Mucosa of descending colon (tissue), 3 donors: Measurements from ENCODE around the gene PRAMEF1. TPM values are rescaled to one million over a fixed set of nuclear protein-coding genes. Genes with fewer than 3 reads are reported as not detected.

Source experiments
- ATAC-seq: fragments of 200-7000 bp; cut with Tn5 transposase; one replicate; pipeline ENCODE4 v1.9.1; 2020; ENCODE audit warnings: mild to moderate bottlenecking, moderate library complexity
- DNase-seq, 3 donors: peaks; one replicate each; pipeline ENCODE4 v3.0.0-alpha.2; 2020
- H3K36me3 ChIP-seq: fragments of 200-600 bp; one replicate; pipeline ENCODE4 v1.8.0; 2021; ENCODE audit warnings: low read depth, mild to moderate bottlenecking
- H3K4me1 ChIP-seq: fragments of 200-600 bp; one replicate; pipeline ENCODE4 v1.8.0; 2021; ENCODE audit warnings: low read depth, mild to moderate bottlenecking
- H3K4me3 ChIP-seq: fragments of 200-600 bp; one replicate; pipeline ENCODE4 v1.8.0; 2021; ENCODE audit warnings: mild to moderate bottlenecking
- H3K9me3 ChIP-seq: fragments of 200-600 bp; one replicate; pipeline ENCODE4 v1.8.0; 2021; ENCODE audit warnings: mild to moderate bottlenecking
- intact Hi-C, 2 donors: fragments of 100-400 bp; cut with DNase I in 1 of 2; cut with micrococcal nuclease in 1 of 2; formaldehyde crosslinking; loops; one replicate each; pipeline versions ENCODE4 v1.11.0 to v1.11.1; 2022; cut with DNase I, micrococcal nuclease
- total RNA-seq, 3 donors: library from RNA; stranded (reverse); fragmentation: NEBNext Ultra II Directional in 2 of 3; extraction: Animal tissue kit (Norgen Biotek cat#: 25700) in 2 of 3; gene quantifications; one replicate each; pipeline versions ENCODE4 v1.2.1 to v1.2.4, GENCODE V29; 2021 to 2023
- TF ChIP-seq, protein P1 (sequence below): fragments of 200-600 bp; IDR thresholded peaks from one replicate; pipeline ENCODE4 v1.8.0; 2022; ENCODE audit warnings: antibody characterized with exemption, mild to moderate bottlenecking
- donor health status: DM: no; HTN: no; CAD: no; lungs with moderate emphysema.
- donor health status: DM: no; HTN: no; CAD: no.
- donor health status: DM: no; HTN: yes; CAD: no.

PRAMEF1 gene
- total RNA-seq, 3 donors from 2014 or later, result not detected

DNA sequence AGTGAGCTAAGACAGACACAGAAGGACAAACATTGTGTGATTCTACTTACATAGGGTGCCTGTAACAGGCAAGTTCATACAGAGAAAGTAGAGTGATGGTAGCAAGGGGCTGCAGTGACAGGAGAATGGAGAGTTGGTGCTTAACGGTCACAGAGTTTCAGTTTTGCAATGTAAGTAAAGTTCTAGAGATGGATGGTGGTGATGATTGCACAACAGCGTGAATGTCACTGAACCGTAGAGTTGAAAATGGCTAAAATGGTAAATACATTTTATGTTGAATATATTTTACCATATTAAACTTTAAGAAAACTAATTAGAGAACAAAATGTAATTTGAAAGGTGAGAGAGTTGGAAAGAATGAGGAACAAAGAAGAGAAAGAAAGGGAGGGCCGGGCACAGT is 36.5 kb upstream of the PRAMEF1 start:
- Histone ChIP-seq H3K9me3 (peaks cover 4% of the 10 kb centered on the region), H3K4me1 (no peaks in the 10 kb centered on the region), H3K4me3 (no peak overlapping the region), H3K36me3 (no peaks in the 10 kb centered on the region)
- TF ChIP-seq, protein P1, sequence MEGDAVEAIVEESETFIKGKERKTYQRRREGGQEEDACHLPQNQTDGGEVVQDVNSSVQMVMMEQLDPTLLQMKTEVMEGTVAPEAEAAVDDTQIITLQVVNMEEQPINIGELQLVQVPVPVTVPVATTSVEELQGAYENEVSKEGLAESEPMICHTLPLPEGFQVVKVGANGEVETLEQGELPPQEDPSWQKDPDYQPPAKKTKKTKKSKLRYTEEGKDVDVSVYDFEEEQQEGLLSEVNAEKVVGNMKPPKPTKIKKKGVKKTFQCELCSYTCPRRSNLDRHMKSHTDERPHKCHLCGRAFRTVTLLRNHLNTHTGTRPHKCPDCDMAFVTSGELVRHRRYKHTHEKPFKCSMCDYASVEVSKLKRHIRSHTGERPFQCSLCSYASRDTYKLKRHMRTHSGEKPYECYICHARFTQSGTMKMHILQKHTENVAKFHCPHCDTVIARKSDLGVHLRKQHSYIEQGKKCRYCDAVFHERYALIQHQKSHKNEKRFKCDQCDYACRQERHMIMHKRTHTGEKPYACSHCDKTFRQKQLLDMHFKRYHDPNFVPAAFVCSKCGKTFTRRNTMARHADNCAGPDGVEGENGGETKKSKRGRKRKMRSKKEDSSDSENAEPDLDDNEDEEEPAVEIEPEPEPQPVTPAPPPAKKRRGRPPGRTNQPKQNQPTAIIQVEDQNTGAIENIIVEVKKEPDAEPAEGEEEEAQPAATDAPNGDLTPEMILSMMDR, result no peak
- ATAC-seq (no peak), DNase-seq (no peak)
- intact Hi-C loops, result no loop called here

DNA sequence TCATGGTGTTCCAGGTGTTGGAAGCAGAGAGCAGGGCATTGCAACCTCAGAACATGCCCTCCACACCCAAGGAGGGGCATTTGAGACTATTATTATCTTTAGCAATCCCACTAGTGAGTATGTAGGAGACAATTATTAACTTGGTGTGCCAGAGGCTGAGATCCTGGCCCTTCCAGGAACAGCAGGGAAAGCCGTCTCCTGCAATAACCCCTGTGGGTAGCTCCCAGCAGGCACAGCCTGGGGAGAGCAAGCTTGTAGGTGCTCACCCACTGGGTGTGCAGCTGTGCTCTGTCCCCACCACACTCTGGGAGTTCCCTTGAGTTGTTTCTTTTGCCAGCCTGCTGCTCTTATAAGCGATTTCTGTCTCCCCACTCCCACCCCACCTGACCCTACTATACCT is 34.9 kb upstream of the PRAMEF1 start:
- TF ChIP-seq, protein P1, result no peak
- intact Hi-C loops, result no loop called here
- no peak for ATAC-seq

DNA sequence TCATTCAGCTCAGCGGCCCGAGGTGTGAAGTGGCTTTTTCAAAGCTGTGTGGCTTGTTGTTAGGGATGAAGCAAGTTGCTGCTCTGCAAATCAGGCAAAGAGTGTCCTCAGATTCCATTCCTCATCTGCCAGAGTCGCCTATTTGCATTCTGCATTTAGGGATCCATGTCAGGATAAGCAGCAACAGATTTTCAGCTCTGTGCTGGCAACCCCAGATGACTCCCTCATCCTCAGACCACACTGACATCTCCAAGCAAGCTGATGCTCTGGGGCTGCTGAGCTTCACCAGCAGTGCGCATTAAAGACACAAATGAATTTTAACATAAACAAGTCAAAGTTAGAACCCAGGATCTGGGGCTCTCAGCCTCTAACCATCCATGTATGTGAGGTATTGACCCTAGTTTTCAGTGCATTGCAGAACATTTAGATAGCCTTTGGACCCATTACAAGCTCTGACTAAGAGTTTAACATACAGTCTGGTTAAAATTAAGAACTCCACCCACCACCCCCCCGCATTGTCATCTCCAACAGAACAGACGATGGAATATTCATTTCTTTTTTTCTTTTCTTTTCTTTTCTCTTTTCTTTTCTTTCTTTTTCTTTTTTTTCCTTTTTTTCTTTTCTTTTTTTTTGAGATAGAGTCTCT is 34.3 kb upstream of the PRAMEF1 start:
- H3K4me3 ChIP-seq, result no peak overlapping the region
- no peaks in the 10 kb centered on the region for H3K4me1 ChIP-seq
- H3K36me3 ChIP-seq, result no peaks in the 10 kb centered on the region
- intact Hi-C loops, result no loop called here
- no peaks in the 10 kb centered on the region for H3K9me3 ChIP-seq
- ATAC-seq (no peak), DNase-seq (no peak)
- TF ChIP-seq, protein P1, result no peak

More for the DNA sequence above, 34.9 kb upstream of the PRAMEF1 start:
- no peaks in the 10 kb centered on the region for H3K9me3 ChIP-seq
- no peak for DNase-seq
- H3K4me3 ChIP-seq, result no peak overlapping the region
- H3K36me3 ChIP-seq, result no peaks in the 10 kb centered on the region
- no peaks in the 10 kb centered on the region for H3K4me1 ChIP-seq

- Histone ChIP-seq H3K9me3 (no peaks in the 10 kb centered on the region), H3K36me3 (no peaks in the 10 kb centered on the region), H3K4me1 (no peaks in the 10 kb centered on the region), H3K4me3 (no peak overlapping the region)
- ATAC-seq, result no peak
- intact Hi-C loops, result no loop called here
- TF ChIP-seq, protein P1, result no peak
- DNase-seq, result no peak
Observed at GRCh38 chr1:12757836-12758235, 33.4 kb upstream of the PRAMEF1 start.

DNA sequence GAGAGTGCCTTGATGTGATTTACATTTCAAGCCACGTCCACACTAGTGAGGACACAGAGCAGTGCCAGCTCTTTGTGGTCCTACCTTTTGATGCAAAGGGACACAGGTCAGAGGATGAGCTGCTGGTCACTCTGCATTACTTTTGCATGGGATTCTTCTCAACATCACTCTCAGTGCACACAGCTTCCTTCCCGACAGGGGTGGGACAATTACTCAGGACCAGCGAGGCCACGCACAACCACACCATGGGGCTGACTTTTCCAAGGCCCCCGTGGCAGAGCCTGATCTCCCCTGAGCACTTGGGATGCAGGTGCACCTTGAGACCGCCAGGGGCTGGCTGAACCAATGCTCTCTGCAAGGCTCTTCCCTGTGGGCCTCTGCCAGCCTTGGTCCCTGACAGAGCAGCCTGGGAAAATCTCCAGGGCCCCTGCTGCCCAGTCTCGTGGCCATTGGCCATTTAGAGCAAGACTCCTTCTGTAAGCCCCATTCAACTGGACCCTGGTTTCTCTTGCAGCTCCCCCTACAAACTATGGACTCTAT is 30.9 kb upstream of the PRAMEF1 start:
- no peak for ATAC-seq

More for the DNA sequence above, 30.9 kb upstream of the PRAMEF1 start:
- DNase-seq, result no peak
- Histone ChIP-seq H3K4me3 (no peak overlapping the region), H3K36me3 (no peaks in the 10 kb centered on the region), H3K9me3 (no peaks in the 10 kb centered on the region), H3K4me1 (no peaks in the 10 kb centered on the region)
- TF ChIP-seq, protein P1, result no peak
- intact Hi-C loops, result no loop called here
